ENCODE measurements around the gene DSC2. TPM values are rescaled to one million over a fixed set of nuclear protein-coding genes. Genes with fewer than 3 reads are reported as not detected.

DSC2 gene
- total RNA-seq (2021; ENCODE audit: unreplicated experiment), result 33.4 TPM
- 11.7 and 12.5 TPM in 2 replicates for polyA plus RNA-seq (2012)
- percentile 75 among the genes with signal in this experiment for Bru-seq, nascent RNA
- BruChase-seq, experiment 1, labeled RNA remaining after a 6-hour chase, result percentile 93 among the genes with signal in this experiment
- BruChase-seq, experiment 2, labeled RNA remaining after a 2-hour chase, result percentile 82 among the genes with signal in this experiment
- long read RNA-seq, full-length matches to known transcripts, result 49 of 85 reads
- long read RNA-seq, partial matches to known transcripts, result 25 of 85 reads
- long read RNA-seq, other reads (novel, unspliced or antisense), result 11 of 85 reads

DNA sequence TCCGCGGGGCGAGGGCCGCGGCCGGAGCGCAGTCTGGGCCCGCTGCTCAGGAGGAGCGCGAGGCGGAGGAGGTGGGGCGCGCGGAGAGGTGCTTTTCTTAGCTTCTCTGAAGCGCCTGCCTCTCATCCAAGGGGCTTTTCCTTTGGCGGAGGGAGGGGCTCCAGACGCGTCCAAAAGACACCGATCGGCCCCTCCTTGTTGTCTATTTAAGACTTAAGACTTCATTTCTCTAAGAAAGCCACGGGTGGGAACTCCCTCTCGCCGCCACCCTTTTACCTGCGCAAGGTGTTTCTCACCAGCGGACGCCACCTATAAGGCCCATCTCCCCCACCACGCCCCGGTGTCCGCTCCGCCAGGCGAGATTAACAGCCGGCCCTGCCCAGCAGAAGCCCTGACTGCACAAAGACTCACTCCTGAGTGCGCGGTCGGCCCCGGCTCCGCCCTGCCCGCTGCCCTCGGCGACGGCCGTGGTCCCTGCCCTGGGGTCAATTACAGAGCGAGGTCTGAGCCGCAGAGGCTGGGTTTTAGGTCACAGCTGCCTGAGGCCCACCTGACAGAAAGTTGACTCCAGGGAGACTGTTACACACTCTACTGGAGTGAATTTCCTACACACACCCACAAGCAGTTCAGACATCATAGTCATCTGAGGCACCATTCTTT lies at the start of gene DSC2:
TSS of gene DSC2 (minus strand) at position 397 of the 660 bp plus-strand sequence. CDS start 450 bp downstream, outside the sequence.
- RAD21 ChIA-PET (ENCODE audit: low non-redundant PET in 1 of 2, low total read pairs in 2 of 2, uncharacterized antibody in 2 of 2, unreplicated experiment in 2 of 2), result no interaction called here
- H3K4me3 ChIP-seq (replicated peaks in 1 of 2; ENCODE audit: low read depth in 1 of 2, low read length in 2 of 2), result peak within 1 kb of the TSS; percentile 64 to 82
- BruUV-seq (replicated peaks), result no TSS peak
- peak within 1 kb of the TSS; percentile 91 for H3K9ac ChIP-seq (ENCODE audit: low read length)
- peak within 1 kb of the TSS; percentile 83 for H3K27ac ChIP-seq (ENCODE audit: low read depth, low read length)
- no peaks in the 10 kb centered on the region for H4K20me1 ChIP-seq (ENCODE audit: insufficient read depth)
- H3K4me2 ChIP-seq (ENCODE audit: low read length), result peak within 1 kb of the TSS; percentile 98
- H3K4me1 ChIP-seq (ENCODE audit: control insufficient read depth in 1 of 2, insufficient read depth in 2 of 2, low read length in 2 of 2), result peaks cover 31 to 66% of the 10 kb centered on the region in 2 experiments
- peak within 1 kb of the TSS; percentile 25 for H2AFZ ChIP-seq (ENCODE audit: low read depth, low read length, poor library complexity, severe bottlenecking)
- no peaks in the 10 kb centered on the region for H3K36me3 ChIP-seq (ENCODE audit: control insufficient read depth in 1 of 2, insufficient read depth in 2 of 2, low read length in 2 of 2)
- H3K79me2 ChIP-seq (ENCODE audit: insufficient read depth, low read length), result peaks cover 31% of the 10 kb centered on the region
- no peaks in the 10 kb centered on the region for H3K9me2 ChIP-seq (ENCODE audit: insufficient read depth)
- no peaks in the 10 kb centered on the region for H3K9me3 ChIP-seq (ENCODE audit: control insufficient read depth in 1 of 2, insufficient read depth in 1 of 2, low read depth in 1 of 2, low read length in 2 of 2)
- POLR2A ChIA-PET, result no interaction called here
- intact Hi-C loops (cut with micrococcal nuclease), result loop anchor here (5.0 to 10.0 kb wide), 4 partner anchors 105 to 410 kb away; no protein-coding TSS in a partner anchor
- CTCF ChIA-PET, result interaction anchor here (1.3 kb wide), 1 partner anchor 140 kb away, joined by 3 read pairs; no protein-coding TSS in a partner anchor
- DNase-seq (ENCODE audit: low read depth, low spot score) (no peak), ATAC-seq (peak; percentile 71)
- TF ChIP-seq SIN3A (IDR thresholded peaks at IDR 0.05; ENCODE audit: low read depth), result peak; percentile 36; the same call in 1 of the 2 replicates
- no peak for TF ChIP-seq EZH2 (IDR thresholded peaks at IDR 0.05)
- peak; percentile 36; the same call in 1 of the 2 replicates for TF ChIP-seq CBX3 (IDR thresholded peaks at IDR 0.05; ENCODE audit: low read depth)
- peak; percentile 67 for TF ChIP-seq POLR2AphosphoS5 (IDR thresholded peaks at IDR 0.05; ENCODE audit: low read depth, low read length)
- TF ChIP-seq RAD21 (IDR thresholded peaks at IDR 0.05; ENCODE audit: low read depth), result peak; percentile 2; the same call in 1 of the 2 replicates
- TF ChIP-seq SP1 (IDR thresholded peaks at IDR 0.05; ENCODE audit: low read depth), result peak; percentile 28; the same call in 1 of the 2 replicates
- peak; percentile 70 for TF ChIP-seq ZFX (IDR thresholded peaks at IDR 0.05)
- no peak for TF ChIP-seq ELF1 (IDR thresholded peaks at IDR 0.05; ENCODE audit: borderline replicate concordance, low read depth)
- H3K27me3 ChIP-seq (ENCODE audit: insufficient read depth, low read length), result no peaks in the 10 kb centered on the region

DNA sequence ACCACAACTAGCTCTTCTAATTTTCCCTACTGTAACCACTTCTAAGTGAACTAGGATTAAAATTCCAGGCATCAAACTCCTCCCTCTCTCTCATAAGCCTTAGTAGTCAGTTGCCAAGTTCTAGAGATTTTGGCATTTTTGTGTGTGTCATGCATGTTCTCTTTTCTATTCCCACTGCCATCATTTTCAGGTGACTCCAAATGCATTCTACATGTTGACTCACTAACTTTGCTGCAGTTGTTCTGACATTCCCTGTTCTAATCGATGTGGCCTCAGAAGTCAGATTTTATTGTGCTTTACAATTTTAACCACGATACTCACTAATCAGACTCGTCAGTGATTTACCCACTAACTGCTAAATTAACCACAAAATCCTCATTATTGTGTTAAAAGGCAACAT lies 47.1 kb upstream of the DSC2 start:
- ATAC-seq (no peak), DNase-seq (ENCODE audit: low read depth, low spot score) (no peak)
- Histone ChIP-seq H3K27ac (ENCODE audit: low read depth, low read length) (no peak overlapping the region), H4K20me1 (ENCODE audit: insufficient read depth) (no peaks in the 10 kb centered on the region), H3K9ac (ENCODE audit: low read length) (no peak overlapping the region), H3K4me2 (ENCODE audit: low read length) (no peak overlapping the region), H3K36me3 (ENCODE audit: control insufficient read depth in 1 of 2, insufficient read depth in 2 of 2, low read length in 2 of 2) (no peaks in the 10 kb centered on the region), H3K4me3 (replicated peaks in 1 of 2; ENCODE audit: low read depth in 1 of 2, low read length in 2 of 2) (no peak overlapping the region), H3K4me1 (ENCODE audit: control insufficient read depth in 1 of 2, insufficient read depth in 2 of 2, low read length in 2 of 2) (no peaks in the 10 kb centered on the region), H3K9me2 (ENCODE audit: insufficient read depth) (no peaks in the 10 kb centered on the region), H3K9me3 (ENCODE audit: control insufficient read depth in 1 of 2, insufficient read depth in 1 of 2, low read depth in 1 of 2, low read length in 2 of 2) (no peaks in the 10 kb centered on the region), H2AFZ (ENCODE audit: low read depth, low read length, poor library complexity, severe bottlenecking) (no peak overlapping the region), H3K27me3 (ENCODE audit: insufficient read depth, low read length) (no peaks in the 10 kb centered on the region), H3K79me2 (ENCODE audit: insufficient read depth, low read length) (no peaks in the 10 kb centered on the region)
- ChIA-PET RAD21 (ENCODE audit: low non-redundant PET in 1 of 2, low total read pairs in 2 of 2, uncharacterized antibody in 2 of 2, unreplicated experiment in 2 of 2) (no interaction called here), POLR2A (no interaction called here), CTCF (no interaction called here)
- intact Hi-C loops (cut with micrococcal nuclease), result no loop called here
- no TSS peak for BruUV-seq (replicated peaks)
- TF ChIP-seq YY1 (IDR thresholded peaks at IDR 0.05; ENCODE audit: extremely low read depth, insufficient replicate concordance, low read depth, low read length), result no peak
- no peak for TF ChIP-seq CEBPB (IDR thresholded peaks at IDR 0.05; ENCODE audit: low read depth)
- TF ChIP-seq, protein P1, sequence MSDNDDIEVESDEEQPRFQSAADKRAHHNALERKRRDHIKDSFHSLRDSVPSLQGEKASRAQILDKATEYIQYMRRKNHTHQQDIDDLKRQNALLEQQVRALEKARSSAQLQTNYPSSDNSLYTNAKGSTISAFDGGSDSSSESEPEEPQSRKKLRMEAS (IDR thresholded peaks at IDR 0.05), result no peak
- no peak for TF ChIP-seq POLR2AphosphoS5 (IDR thresholded peaks at IDR 0.05; ENCODE audit: low read depth, low read length)
- no peak for TF ChIP-seq ZFX (IDR thresholded peaks at IDR 0.05)
- TF ChIP-seq, protein P2, sequence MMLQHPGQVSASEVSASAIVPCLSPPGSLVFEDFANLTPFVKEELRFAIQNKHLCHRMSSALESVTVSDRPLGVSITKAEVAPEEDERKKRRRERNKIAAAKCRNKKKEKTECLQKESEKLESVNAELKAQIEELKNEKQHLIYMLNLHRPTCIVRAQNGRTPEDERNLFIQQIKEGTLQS (IDR thresholded peaks at IDR 0.05), result no peak
- TF ChIP-seq RAD21 (IDR thresholded peaks at IDR 0.05; ENCODE audit: low read depth), result no peak
- TF ChIP-seq TCF7L2 (IDR thresholded peaks at IDR 0.05; ENCODE audit: borderline replicate concordance, extremely low read depth, insufficient read depth, insufficient read length), result no peak
